Muscle of leg (tissue), 11 donors: ENCODE measurements around the gene ITGB4. TPM values are rescaled to one million over a fixed set of nuclear protein-coding genes. Genes with fewer than 3 reads are reported as not detected.

Experiments
- DNase-seq: peaks from one replicate; pipeline ENCODE4 v3.0.0; 2013
- H3K27ac ChIP-seq: one replicate; pipeline ENCODE4 v1.5.1; 2013; ENCODE audit warnings: mild to moderate bottlenecking, low read length, control low read depth
- H3K27me3 ChIP-seq: one replicate; pipeline ENCODE4 v1.6.1; 2013; ENCODE audit warnings: low read length; ENCODE audit not compliant: control insufficient read depth, insufficient read depth
- H3K36me3 ChIP-seq: one replicate; pipeline ENCODE4 v1.6.1; 2013; ENCODE audit warnings: low read length; ENCODE audit not compliant: control insufficient read depth, insufficient read depth
- H3K4me1 ChIP-seq: one replicate; pipeline ENCODE4 v1.6.1; 2013; ENCODE audit warnings: low read length; ENCODE audit not compliant: control insufficient read depth, insufficient read depth
- H3K4me3 ChIP-seq: one replicate; pipeline ENCODE4 v1.5.1; 2013; ENCODE audit warnings: low read length, control low read depth
- H3K9me3 ChIP-seq: replicated peaks from 2 replicates; pipeline ENCODE4 v1.6.1; 2013; ENCODE audit warnings: low read depth, low read length; ENCODE audit not compliant: control insufficient read depth
- WGBS: methylation state at CpG from one replicate; pipeline ENCODE4 v1.1.5; 2013; ENCODE audit warnings: missing lambda C conversion rate; ENCODE audit not compliant: insufficient coverage; 5-methylcytosine and 5-hydroxymethylcytosine counted together
- polyA plus RNA-seq, 8 donors: library from polyadenylated mRNA; unstranded; fragments of 120-200 nt; gene quantifications; one replicate each; pipeline versions ENCODE4 v1.2.1 to v1.2.3, GENCODE V29; 2013; ENCODE audit warnings: inconsistent platforms in 1 of 8, low replicate concordance in 1 of 8; ENCODE audit not compliant: insufficient read length in 8 of 8, insufficient read depth in 1 of 8
- total RNA-seq: library from RNA; stranded (reverse); fragments of 120-200 nt; gene quantifications from one replicate; pipeline ENCODE4 v1.2.4, GENCODE V29; 2013

ITGB4 gene
- total and polyA plus RNA-seq, 9 donors: 1.6 to 16.7 (median 6.3) TPM

DNA sequence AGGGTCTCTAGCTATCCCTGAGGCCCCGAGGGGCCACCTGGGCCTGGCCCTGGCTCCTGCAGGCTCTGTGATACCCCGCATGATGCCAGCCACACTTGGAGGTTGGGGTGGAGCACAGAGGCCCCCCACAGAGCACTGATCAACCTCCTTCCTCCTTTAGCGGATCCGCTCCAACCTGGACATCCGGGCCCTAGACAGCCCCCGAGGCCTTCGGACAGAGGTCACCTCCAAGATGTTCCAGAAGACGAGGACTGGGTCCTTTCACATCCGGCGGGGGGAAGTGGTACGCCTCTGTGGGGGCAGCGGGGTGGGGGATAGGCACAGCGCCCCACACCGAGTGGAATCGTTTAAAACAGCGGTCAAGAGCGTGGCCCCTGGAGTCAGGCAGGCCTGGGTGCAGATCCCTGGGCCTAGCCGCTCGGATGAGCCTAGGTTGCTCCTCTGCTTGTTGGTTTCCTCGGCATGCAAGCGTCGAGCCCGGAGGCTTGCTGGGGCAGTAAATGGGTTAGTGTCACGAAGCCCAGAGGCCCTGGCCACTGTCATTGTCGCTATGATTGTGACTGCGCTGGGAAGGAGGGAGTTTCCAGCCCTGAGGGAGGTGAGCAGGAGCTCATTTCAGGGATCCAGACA lies 9.9 kb downstream of the ITGB4 start:
- no peaks in the 10 kb centered on the region for H3K36me3 ChIP-seq
- no peaks in the 10 kb centered on the region for H3K4me1 ChIP-seq
- 80% methylated on average over 24 of the region's 26 CpGs for WGBS
- H3K27ac ChIP-seq: no peak overlapping the region
- H3K9me3 ChIP-seq: no peaks in the 10 kb centered on the region
- peaks cover 2% of the 10 kb centered on the region for H3K27me3 ChIP-seq
- H3K4me3 ChIP-seq: no peak overlapping the region
- no peak for DNase-seq

DNA sequence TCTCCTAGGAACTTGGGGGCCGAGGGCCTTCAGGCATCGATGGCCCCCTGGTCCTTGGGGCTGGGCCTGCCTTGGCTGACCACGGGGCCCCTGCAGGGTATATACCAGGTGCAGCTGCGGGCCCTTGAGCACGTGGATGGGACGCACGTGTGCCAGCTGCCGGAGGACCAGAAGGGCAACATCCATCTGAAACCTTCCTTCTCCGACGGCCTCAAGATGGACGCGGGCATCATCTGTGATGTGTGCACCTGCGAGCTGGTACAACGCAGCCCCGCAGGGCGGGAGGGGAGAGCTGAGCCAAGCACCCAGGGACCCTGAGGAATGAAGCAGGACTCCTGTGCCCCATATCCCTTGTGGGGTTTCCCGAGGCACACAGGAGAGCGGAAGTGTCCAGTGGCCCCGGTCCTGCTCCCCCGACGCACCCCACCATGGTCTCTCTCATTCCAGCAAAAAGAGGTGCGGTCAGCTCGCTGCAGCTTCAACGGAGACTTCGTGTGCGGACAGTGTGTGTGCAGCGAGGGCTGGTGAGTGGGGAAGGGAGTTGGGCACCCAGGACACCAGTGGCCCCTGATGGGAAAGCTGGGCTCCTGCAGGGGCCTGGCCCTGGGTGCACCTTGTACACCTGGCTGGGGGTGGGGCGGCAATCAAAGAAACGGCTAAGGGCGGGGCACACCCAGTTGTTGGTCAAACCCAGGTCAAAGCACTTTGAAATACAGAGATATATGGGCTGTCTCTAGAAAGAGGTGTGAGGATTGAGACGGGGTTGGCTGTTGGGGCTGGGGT lies 10.6 kb downstream of the ITGB4 start:
- WGBS: 84% methylated on average over 25 of the region's 31 CpGs

DNA sequence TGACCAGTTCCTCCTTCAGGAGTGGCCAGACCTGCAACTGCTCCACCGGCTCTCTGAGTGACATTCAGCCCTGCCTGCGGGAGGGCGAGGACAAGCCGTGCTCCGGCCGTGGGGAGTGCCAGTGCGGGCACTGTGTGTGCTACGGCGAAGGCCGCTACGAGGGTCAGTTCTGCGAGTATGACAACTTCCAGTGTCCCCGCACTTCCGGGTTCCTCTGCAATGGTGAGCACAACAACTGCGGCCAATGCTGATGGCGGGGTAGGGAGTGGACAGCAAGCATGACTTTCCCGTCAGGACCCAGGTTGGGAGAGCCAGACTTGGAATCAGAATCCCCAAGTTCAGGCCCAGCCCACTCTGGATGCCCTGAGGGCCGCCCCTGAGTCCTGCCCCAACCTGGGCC lies 12.2 kb downstream of the ITGB4 start:
- Histone ChIP-seq H3K4me1 (no peaks in the 10 kb centered on the region), H3K4me3 (no peak overlapping the region), H3K27ac (no peak overlapping the region), H3K9me3 (no peaks in the 10 kb centered on the region), H3K27me3 (no peaks in the 10 kb centered on the region), H3K36me3 (no peaks in the 10 kb centered on the region)
- 81% methylated on average over 9 of the region's 18 CpGs for WGBS
- no peak for DNase-seq

More for the DNA sequence above, 10.6 kb downstream of the ITGB4 start:
- Histone ChIP-seq H3K4me3 (no peak overlapping the region), H3K9me3 (no peaks in the 10 kb centered on the region), H3K27ac (no peak overlapping the region), H3K27me3 (peaks cover 2% of the 10 kb centered on the region), H3K36me3 (no peaks in the 10 kb centered on the region), H3K4me1 (no peaks in the 10 kb centered on the region)
- DNase-seq: no peak

DNA sequence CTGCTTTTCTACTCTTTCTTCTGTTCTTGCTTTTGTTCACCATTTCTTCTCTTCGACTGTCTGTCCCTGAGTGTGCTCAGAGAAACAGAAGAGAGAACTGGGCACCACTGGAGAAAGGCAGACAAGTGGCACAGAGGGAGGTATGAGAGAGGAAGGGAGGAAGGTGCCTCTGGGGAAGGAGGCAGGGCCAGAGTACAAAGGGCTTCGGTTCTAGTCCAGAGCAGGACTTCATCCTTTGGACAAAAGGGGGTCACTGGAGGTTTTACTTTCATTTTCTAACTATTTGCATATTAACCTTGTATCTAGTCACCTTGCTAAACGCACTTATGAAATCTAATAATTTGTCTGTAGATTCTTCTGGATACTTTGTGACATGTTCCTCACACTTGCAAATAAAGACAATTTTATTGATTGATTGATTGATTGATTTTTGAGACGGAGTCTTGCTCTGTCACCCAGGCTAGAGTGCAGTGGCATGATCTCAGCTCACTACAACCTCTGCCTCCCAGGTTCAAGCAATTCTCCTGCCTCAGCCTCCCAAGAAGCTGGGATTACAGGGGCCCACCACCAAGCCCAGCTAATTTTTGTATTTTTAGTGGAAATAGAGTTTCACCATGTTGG lies 13.5 kb downstream of the ITGB4 start:
- no CpG with 5 or more reads among the region's 4 CpGs for WGBS
- Histone ChIP-seq H3K27me3 (no peaks in the 10 kb centered on the region), H3K36me3 (no peaks in the 10 kb centered on the region), H3K4me1 (no peaks in the 10 kb centered on the region), H3K27ac (no peak overlapping the region), H3K9me3 (no peaks in the 10 kb centered on the region), H3K4me3 (no peak overlapping the region)
- no peak for DNase-seq

DNA sequence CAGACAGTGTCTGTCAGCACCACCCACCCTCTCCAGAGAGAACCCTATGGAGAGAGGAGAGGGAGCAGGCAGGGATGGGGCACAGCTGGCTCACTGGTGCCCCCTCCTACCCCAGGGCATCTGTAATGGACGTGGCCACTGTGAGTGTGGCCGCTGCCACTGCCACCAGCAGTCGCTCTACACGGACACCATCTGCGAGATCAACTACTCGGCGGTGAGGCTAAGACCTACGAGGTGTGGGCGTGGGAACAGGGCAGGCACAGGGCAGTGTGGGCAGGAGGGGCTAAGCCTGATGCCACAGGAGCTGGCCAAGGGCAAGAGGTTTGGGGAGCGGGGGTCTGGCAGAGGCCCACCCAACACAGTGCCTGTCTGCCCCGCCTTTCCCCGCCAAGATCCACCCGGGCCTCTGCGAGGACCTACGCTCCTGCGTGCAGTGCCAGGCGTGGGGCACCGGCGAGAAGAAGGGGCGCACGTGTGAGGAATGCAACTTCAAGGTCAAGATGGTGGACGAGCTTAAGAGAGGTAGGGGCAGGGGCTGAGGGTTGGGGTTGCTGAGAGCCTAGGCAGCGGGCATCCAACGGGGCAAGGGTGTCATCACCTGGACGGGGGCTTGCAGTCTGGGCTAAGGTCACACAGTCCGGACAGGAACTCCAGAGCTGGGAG lies 15.0 kb downstream of the ITGB4 start:
- Histone ChIP-seq H3K27me3 (no peaks in the 10 kb centered on the region), H3K4me1 (no peaks in the 10 kb centered on the region), H3K36me3 (no peaks in the 10 kb centered on the region), H3K4me3 (no peak overlapping the region), H3K9me3 (no peaks in the 10 kb centered on the region), H3K27ac (no peak overlapping the region)
- 90% methylated on average over 26 of the region's 26 CpGs for WGBS
- no peak for DNase-seq

DNA sequence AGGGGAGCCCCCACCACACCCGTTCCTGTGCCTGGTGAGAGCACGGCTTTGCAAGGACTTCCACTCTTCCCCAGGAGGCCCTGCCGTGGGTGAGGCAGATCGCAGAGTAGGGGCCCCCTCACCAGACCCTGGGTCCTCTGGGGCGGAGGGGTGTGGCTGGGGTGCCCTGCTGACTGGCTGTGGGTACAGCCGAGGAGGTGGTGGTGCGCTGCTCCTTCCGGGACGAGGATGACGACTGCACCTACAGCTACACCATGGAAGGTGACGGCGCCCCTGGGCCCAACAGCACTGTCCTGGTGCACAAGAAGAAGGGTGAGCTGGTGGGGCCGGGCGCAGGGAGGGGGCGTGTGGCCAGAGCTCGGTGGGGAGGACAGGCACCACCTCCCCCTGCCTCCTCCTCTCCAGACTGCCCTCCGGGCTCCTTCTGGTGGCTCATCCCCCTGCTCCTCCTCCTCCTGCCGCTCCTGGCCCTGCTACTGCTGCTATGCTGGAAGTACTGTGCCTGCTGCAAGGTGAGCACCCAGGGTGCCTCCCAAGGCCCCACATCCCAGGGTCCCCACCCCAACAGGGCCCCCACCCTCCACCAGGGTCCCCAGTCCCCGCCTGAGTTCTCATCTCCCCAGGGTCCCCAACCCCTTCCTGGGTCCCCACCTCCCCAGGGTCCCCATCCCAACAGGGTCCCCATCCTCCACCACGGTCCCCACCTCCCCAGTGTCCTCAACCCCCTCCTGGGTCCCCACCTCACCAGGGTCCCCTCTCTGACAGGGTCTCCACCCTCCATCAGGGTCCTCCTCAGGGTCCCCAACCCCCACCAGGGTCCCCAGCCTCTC lies 16.1 kb downstream of the ITGB4 start:
- Histone ChIP-seq H3K9me3 (no peaks in the 10 kb centered on the region), H3K27me3 (no peaks in the 10 kb centered on the region), H3K4me3 (no peak overlapping the region), H3K27ac (no peak overlapping the region), H3K4me1 (no peaks in the 10 kb centered on the region), H3K36me3 (no peaks in the 10 kb centered on the region)
- no peak for DNase-seq
- WGBS: 80% methylated on average over 15 of the region's 20 CpGs

DNA sequence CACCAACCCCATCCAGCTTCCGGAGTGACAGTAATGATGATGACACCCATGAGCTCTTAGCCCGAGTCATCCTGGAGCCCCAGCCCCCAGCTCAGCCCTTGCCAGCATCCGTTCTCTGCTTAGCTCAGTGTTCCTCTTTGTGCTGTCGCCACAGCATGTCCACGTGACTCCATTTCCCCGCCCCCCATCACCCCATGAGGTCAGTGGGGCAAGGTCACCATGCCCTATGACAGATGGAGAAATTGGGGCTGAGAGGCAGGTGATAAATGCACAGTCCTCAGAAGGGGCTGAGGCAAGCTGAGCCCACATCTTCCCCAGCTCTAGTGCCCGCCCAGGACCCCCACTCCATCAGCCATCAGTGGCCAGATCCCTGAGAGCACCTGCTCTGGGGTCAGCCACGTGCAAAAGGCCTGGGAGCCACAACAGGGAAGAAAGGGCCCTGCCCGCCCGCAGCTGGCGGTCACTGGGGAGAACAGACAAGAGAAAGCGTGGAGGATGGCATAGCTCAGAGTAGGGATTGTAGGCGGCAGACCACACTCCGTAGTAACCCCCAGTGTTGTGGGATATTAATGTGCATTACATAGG lies 17.1 kb downstream of the ITGB4 start:
- 55% methylated on average over 10 of the region's 14 CpGs for WGBS
- H3K27me3 ChIP-seq: no peaks in the 10 kb centered on the region
- no peak overlapping the region for H3K27ac ChIP-seq
- no peaks in the 10 kb centered on the region for H3K9me3 ChIP-seq
- H3K4me1 ChIP-seq: no peaks in the 10 kb centered on the region
- peak; percentile 19 for DNase-seq
- H3K4me3 ChIP-seq: no peak overlapping the region
- H3K36me3 ChIP-seq: no peaks in the 10 kb centered on the region

DNA sequence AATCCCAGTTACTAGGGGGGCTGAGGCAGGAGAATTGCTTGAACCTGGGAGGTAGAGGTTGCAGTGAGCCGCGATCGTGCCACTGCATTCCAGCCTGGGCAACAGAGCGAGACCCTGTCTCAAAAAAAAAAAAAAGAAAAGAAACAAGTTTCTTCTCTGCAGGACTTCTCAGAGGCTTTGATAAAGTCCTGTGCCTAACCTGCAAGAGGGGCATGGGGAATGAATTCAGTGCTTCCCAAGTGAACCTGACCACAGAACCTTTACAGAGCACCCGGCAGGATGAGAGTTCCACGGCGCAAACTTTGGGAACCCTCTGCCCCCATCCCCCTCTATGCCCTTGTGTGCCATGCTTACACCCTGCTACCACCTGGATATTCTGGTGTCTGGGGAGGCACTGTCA lies 17.9 kb downstream of the ITGB4 start:
- Histone ChIP-seq H3K27ac (no peak overlapping the region), H3K27me3 (no peaks in the 10 kb centered on the region), H3K36me3 (no peaks in the 10 kb centered on the region), H3K9me3 (no peaks in the 10 kb centered on the region), H3K4me3 (no peak overlapping the region), H3K4me1 (no peaks in the 10 kb centered on the region)
- 73% methylated on average over 5 of the region's 7 CpGs for WGBS
- DNase-seq: no peak

DNA sequence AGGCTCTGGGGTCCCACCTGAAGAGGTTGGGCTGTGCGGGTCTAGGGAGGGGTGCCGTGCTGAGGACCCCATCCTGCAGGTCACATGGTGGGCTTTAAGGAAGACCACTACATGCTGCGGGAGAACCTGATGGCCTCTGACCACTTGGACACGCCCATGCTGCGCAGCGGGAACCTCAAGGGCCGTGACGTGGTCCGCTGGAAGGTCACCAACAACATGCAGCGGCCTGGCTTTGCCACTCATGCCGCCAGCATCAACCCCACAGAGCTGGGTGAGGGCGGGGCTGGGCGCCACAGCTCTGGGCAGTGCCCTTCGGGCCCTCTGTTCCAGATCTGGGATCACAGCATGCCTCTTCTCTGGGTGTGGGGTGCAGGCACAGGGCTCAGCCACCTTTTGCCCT lies 18.5 kb downstream of the ITGB4 start:
- Histone ChIP-seq H3K9me3 (no peaks in the 10 kb centered on the region), H3K36me3 (no peaks in the 10 kb centered on the region), H3K4me1 (no peaks in the 10 kb centered on the region), H3K27me3 (no peaks in the 10 kb centered on the region), H3K4me3 (no peak overlapping the region), H3K27ac (no peak overlapping the region)
- 80% methylated on average over 11 of the region's 14 CpGs for WGBS
- no peak for DNase-seq
